ENCODE data around the gene EIF4E1B. TPM values are rescaled to one million over a fixed set of nuclear protein-coding genes. Genes with fewer than 3 reads are reported as not detected.
"Not testable (repeated sequence)": the region's sequence is repeated elsewhere in the genome, so short reads cannot be mapped to it uniquely, and the experiment has no call there.

Gene EIF4E1B
- total RNA-seq = not detected

GRCh38 chr5:176629853-176630680 is at the start of gene EIF4E1B, which contains the start of gene SNCB:
Gene EIF4E1B, plus strand, starts transcription at chr5:176630675. Its CDS starts 12,113 bp downstream, at chr5:176642788.
Gene SNCB, minus strand, starts transcription at chr5:176630534. Its CDS starts 880 bp downstream, at chr5:176629654.
- CTCF ChIA-PET = interaction anchor here (1.1 to 1.9 kb wide), 4 partner anchors 25 to 182 kb away, joined by 3 to 7 read pairs (median 5); partner anchors contain the start of gene FAF2
- peaks cover 12% of the 10 kb centered on the region for H3K4me1 Mint-ChIP-seq
- POLR2A ChIA-PET = interaction anchor here (1.1 kb wide), 1 partner anchor 17 kb away, joined by 3 read pairs; no protein-coding TSS in a partner anchor
- H3K4me3 Mint-ChIP-seq = no peak within 1 kb of the TSS
- no peak within 1 kb of the TSS for H3K27ac Mint-ChIP-seq
- no peaks in the 10 kb centered on the region for H3K36me3 Mint-ChIP-seq (ENCODE audit: low read depth)
- H3K27me3 Mint-ChIP-seq = peaks cover 78% of the 10 kb centered on the region
- DNase-seq = no peak
- no peaks in the 10 kb centered on the region for H3K9me3 Mint-ChIP-seq

- no peak overlapping the region for H3K27ac Mint-ChIP-seq
- H3K36me3 Mint-ChIP-seq (ENCODE audit: low read depth) = no peaks in the 10 kb centered on the region
- H3K9me3 Mint-ChIP-seq = peaks cover 12% of the 10 kb centered on the region
- H3K4me3 Mint-ChIP-seq = no peak overlapping the region
- ChIA-PET POLR2A (no interaction called here), CTCF (interaction anchor here (0.8 kb wide), 1 partner anchor 79 kb away, joined by 3 read pairs; no protein-coding TSS in a partner anchor)
- no peaks in the 10 kb centered on the region for H3K27me3 Mint-ChIP-seq
- DNase-seq = no peak
- peaks cover 2% of the 10 kb centered on the region for H3K4me1 Mint-ChIP-seq
Observed at GRCh38 chr5:176581361-176581760, 49.1 kb upstream of the EIF4E1B start.

- H3K27me3 Mint-ChIP-seq = no peaks in the 10 kb centered on the region
- ChIA-PET POLR2A (no interaction called here), CTCF (interaction anchor here (0.7 kb wide), 1 partner anchor 9 kb away, joined by 3 read pairs; no protein-coding TSS in a partner anchor)
- peaks cover 16% of the 10 kb centered on the region for H3K9me3 Mint-ChIP-seq
- no peaks in the 10 kb centered on the region for H3K36me3 Mint-ChIP-seq (ENCODE audit: low read depth)
- no peak overlapping the region for H3K4me3 Mint-ChIP-seq
- peaks cover 2% of the 10 kb centered on the region for H3K4me1 Mint-ChIP-seq
- no peak overlapping the region for H3K27ac Mint-ChIP-seq
- DNase-seq = no peak
Observed at GRCh38 chr5:176583076-176583475, 47.4 kb upstream of the EIF4E1B start.

GRCh38 chr5:176587398-176587797 is 43.1 kb upstream of the EIF4E1B start:
- no peak overlapping the region for H3K4me3 Mint-ChIP-seq
- H3K36me3 Mint-ChIP-seq (ENCODE audit: low read depth) = peaks cover 3% of the 10 kb centered on the region
- no peak overlapping the region for H3K27ac Mint-ChIP-seq
- POLR2A ChIA-PET = no interaction called here
- no peak for DNase-seq
- CTCF ChIA-PET = interaction anchor here (0.8 kb wide), 1 partner anchor 73 kb away, joined by 3 read pairs; no protein-coding TSS in a partner anchor
- H3K27me3 Mint-ChIP-seq = no peaks in the 10 kb centered on the region
- H3K9me3 Mint-ChIP-seq = peaks cover 24% of the 10 kb centered on the region
- no peaks in the 10 kb centered on the region for H3K4me1 Mint-ChIP-seq

- ChIA-PET POLR2A (no interaction called here), CTCF (no interaction called here)
- DNase-seq = no peak
- Mint-ChIP-seq H3K4me3 (no peak overlapping the region), H3K9me3 (peaks cover 26% of the 10 kb centered on the region), H3K27ac (no peak overlapping the region), H3K36me3 (ENCODE audit: low read depth) (peaks cover 3% of the 10 kb centered on the region), H3K4me1 (no peaks in the 10 kb centered on the region), H3K27me3 (no peaks in the 10 kb centered on the region)
Observed at GRCh38 chr5:176588297-176588696, 42.2 kb upstream of the EIF4E1B start.

- Mint-ChIP-seq H3K4me1 (no peaks in the 10 kb centered on the region), H3K27ac (no peak overlapping the region), H3K9me3 (peaks cover 23% of the 10 kb centered on the region), H3K36me3 (ENCODE audit: low read depth) (peaks cover 3% of the 10 kb centered on the region), H3K4me3 (no peak overlapping the region), H3K27me3 (no peaks in the 10 kb centered on the region)
- CTCF ChIA-PET = no interaction called here
- POLR2A ChIA-PET = no interaction called here
- DNase-seq = no peak
Observed at GRCh38 chr5:176589039-176589769, 41.3 kb upstream of the EIF4E1B start.

- Mint-ChIP-seq H3K27me3 (no peaks in the 10 kb centered on the region), H3K4me3 (no peak overlapping the region), H3K36me3 (ENCODE audit: low read depth) (peaks cover 3% of the 10 kb centered on the region), H3K9me3 (peaks cover 21% of the 10 kb centered on the region), H3K27ac (no peak overlapping the region), H3K4me1 (no peaks in the 10 kb centered on the region)
- ChIA-PET POLR2A (no interaction called here), CTCF (no interaction called here)
- DNase-seq = no peak
Observed at GRCh38 chr5:176590035-176590717, 40.3 kb upstream of the EIF4E1B start.

- not testable (repeated sequence) for H3K27me3 Mint-ChIP-seq
Observed at GRCh38 chr5:176591667-176592066, 38.8 kb upstream of the EIF4E1B start.

GRCh38 chr5:176592573-176592972 is 37.9 kb upstream of the EIF4E1B start:
- POLR2A ChIA-PET = no interaction called here
- peaks cover 3% of the 10 kb centered on the region for H3K36me3 Mint-ChIP-seq (ENCODE audit: low read depth)
- H3K4me3 Mint-ChIP-seq = no peak overlapping the region

More at GRCh38 chr5:176591667-176592066, 38.8 kb upstream of the EIF4E1B start:
- CTCF ChIA-PET; POLR2A ChIA-PET; H3K4me1 Mint-ChIP-seq; DNase-seq; H3K36me3 Mint-ChIP-seq (ENCODE audit: low read depth); H3K4me3 Mint-ChIP-seq; H3K27ac Mint-ChIP-seq: not testable (repeated sequence)
- H3K9me3 Mint-ChIP-seq = peaks cover 14% of the 10 kb centered on the region

GRCh38 chr5:176593273-176593869 is 37.1 kb upstream of the EIF4E1B start:
- DNase-seq = no peak
- H3K9me3 Mint-ChIP-seq = peaks cover 7% of the 10 kb centered on the region
- no peaks in the 10 kb centered on the region for H3K27me3 Mint-ChIP-seq
- H3K4me3 Mint-ChIP-seq = no peak overlapping the region
- ChIA-PET POLR2A (interaction anchor here (0.9 kb wide), 1 partner anchor 177 kb away, joined by 3 read pairs; no protein-coding TSS in a partner anchor), CTCF (no interaction called here)
- no peak overlapping the region for H3K27ac Mint-ChIP-seq
- H3K4me1 Mint-ChIP-seq = peaks cover 7% of the 10 kb centered on the region
- peaks cover 3% of the 10 kb centered on the region for H3K36me3 Mint-ChIP-seq (ENCODE audit: low read depth)

More at GRCh38 chr5:176592573-176592972, 37.9 kb upstream of the EIF4E1B start:
- Mint-ChIP-seq H3K9me3 (peaks cover 11% of the 10 kb centered on the region), H3K4me1 (peaks cover 5% of the 10 kb centered on the region), H3K27me3 (no peaks in the 10 kb centered on the region), H3K27ac (no peak overlapping the region)
- no peak for DNase-seq
- CTCF ChIA-PET = no interaction called here

GRCh38 chr5:176594554-176594953 is 35.9 kb upstream of the EIF4E1B start:
- peaks cover 5% of the 10 kb centered on the region for H3K9me3 Mint-ChIP-seq
- H3K27me3 Mint-ChIP-seq = peaks cover 1% of the 10 kb centered on the region
- no peak overlapping the region for H3K27ac Mint-ChIP-seq
- H3K4me1 Mint-ChIP-seq = peaks cover 7% of the 10 kb centered on the region
- no peak overlapping the region for H3K4me3 Mint-ChIP-seq
- DNase-seq = no peak
- peaks cover 3% of the 10 kb centered on the region for H3K36me3 Mint-ChIP-seq (ENCODE audit: low read depth)
- ChIA-PET POLR2A (no interaction called here), CTCF (no interaction called here)

- Mint-ChIP-seq H3K27me3 (peaks cover 1% of the 10 kb centered on the region), H3K4me3 (no peak overlapping the region), H3K9me3 (peaks cover 5% of the 10 kb centered on the region), H3K27ac (no peak overlapping the region), H3K4me1 (peaks cover 10% of the 10 kb centered on the region), H3K36me3 (ENCODE audit: low read depth) (peaks cover 3% of the 10 kb centered on the region)
- DNase-seq = no peak
- CTCF ChIA-PET = interaction anchor here (0.6 to 1.6 kb wide), 3 partner anchors 22 to 65 kb away, joined by 3 to 5 read pairs (median 3); no protein-coding TSS in a partner anchor
- POLR2A ChIA-PET = interaction anchor here (0.8 kb wide), 1 partner anchor 182 kb away, joined by 3 read pairs; no protein-coding TSS in a partner anchor
Observed at GRCh38 chr5:176595386-176595943, 35.0 kb upstream of the EIF4E1B start.

Measured in activated CD4-positive, alpha-beta memory T cell treated with anti-CD3 and anti-CD28 coated beads, Interleukin-2, amount 10 ng/mL, durations not matched to agents 7 days and 5 days (primary cell).